ENCODE measurements around the gene PPP5C. TPM values are rescaled to one million over a fixed set of nuclear protein-coding genes. Genes with fewer than 3 reads are reported as not detected.

PPP5C gene
- total and polyA plus RNA-seq, 2 of the 8 experiments (the other 6 are each of a cell fraction or from before 2014, with no cell fraction given) = 112 to 156 TPM

DNA sequence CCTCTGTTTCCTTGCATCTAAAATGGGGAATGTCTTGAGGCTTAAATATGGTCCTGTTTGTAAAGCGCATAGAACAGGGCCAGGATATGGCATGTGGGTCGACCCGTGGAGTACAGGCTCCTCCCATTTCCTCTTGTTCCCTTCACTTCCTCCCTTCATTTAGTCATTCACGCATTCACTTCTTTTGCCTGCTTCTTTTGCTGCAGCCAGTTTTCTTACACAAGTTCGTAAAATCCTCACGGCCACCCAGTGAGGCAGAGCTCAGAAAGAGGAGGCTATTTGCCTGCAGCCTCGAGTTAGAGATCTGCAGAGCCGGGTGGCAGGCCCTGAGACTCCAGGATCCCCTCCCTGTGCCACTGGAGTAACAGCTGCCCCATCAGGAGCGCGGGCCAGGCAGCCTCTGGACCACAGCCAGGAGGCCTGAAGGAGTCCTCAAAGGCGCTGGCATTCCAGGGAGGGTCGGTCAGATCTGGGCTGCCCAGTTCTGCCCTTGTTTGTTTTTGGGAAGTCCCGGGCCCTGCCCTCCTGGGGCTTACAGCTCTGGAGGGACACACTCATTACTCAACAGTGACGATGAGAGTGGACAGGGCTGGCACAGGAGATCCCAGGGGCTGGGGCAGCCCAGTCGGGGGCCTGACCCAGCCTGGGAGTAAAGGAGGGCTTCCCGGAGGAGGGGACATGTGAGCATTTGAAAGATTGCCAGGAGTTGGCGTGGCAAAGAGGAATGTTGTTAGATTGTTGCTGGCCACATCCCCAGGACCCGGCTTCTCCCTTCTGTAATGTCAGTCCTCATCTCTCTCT, 4.6 kb downstream of the PPP5C start (continued):
- TF ChIP-seq, protein P1, sequence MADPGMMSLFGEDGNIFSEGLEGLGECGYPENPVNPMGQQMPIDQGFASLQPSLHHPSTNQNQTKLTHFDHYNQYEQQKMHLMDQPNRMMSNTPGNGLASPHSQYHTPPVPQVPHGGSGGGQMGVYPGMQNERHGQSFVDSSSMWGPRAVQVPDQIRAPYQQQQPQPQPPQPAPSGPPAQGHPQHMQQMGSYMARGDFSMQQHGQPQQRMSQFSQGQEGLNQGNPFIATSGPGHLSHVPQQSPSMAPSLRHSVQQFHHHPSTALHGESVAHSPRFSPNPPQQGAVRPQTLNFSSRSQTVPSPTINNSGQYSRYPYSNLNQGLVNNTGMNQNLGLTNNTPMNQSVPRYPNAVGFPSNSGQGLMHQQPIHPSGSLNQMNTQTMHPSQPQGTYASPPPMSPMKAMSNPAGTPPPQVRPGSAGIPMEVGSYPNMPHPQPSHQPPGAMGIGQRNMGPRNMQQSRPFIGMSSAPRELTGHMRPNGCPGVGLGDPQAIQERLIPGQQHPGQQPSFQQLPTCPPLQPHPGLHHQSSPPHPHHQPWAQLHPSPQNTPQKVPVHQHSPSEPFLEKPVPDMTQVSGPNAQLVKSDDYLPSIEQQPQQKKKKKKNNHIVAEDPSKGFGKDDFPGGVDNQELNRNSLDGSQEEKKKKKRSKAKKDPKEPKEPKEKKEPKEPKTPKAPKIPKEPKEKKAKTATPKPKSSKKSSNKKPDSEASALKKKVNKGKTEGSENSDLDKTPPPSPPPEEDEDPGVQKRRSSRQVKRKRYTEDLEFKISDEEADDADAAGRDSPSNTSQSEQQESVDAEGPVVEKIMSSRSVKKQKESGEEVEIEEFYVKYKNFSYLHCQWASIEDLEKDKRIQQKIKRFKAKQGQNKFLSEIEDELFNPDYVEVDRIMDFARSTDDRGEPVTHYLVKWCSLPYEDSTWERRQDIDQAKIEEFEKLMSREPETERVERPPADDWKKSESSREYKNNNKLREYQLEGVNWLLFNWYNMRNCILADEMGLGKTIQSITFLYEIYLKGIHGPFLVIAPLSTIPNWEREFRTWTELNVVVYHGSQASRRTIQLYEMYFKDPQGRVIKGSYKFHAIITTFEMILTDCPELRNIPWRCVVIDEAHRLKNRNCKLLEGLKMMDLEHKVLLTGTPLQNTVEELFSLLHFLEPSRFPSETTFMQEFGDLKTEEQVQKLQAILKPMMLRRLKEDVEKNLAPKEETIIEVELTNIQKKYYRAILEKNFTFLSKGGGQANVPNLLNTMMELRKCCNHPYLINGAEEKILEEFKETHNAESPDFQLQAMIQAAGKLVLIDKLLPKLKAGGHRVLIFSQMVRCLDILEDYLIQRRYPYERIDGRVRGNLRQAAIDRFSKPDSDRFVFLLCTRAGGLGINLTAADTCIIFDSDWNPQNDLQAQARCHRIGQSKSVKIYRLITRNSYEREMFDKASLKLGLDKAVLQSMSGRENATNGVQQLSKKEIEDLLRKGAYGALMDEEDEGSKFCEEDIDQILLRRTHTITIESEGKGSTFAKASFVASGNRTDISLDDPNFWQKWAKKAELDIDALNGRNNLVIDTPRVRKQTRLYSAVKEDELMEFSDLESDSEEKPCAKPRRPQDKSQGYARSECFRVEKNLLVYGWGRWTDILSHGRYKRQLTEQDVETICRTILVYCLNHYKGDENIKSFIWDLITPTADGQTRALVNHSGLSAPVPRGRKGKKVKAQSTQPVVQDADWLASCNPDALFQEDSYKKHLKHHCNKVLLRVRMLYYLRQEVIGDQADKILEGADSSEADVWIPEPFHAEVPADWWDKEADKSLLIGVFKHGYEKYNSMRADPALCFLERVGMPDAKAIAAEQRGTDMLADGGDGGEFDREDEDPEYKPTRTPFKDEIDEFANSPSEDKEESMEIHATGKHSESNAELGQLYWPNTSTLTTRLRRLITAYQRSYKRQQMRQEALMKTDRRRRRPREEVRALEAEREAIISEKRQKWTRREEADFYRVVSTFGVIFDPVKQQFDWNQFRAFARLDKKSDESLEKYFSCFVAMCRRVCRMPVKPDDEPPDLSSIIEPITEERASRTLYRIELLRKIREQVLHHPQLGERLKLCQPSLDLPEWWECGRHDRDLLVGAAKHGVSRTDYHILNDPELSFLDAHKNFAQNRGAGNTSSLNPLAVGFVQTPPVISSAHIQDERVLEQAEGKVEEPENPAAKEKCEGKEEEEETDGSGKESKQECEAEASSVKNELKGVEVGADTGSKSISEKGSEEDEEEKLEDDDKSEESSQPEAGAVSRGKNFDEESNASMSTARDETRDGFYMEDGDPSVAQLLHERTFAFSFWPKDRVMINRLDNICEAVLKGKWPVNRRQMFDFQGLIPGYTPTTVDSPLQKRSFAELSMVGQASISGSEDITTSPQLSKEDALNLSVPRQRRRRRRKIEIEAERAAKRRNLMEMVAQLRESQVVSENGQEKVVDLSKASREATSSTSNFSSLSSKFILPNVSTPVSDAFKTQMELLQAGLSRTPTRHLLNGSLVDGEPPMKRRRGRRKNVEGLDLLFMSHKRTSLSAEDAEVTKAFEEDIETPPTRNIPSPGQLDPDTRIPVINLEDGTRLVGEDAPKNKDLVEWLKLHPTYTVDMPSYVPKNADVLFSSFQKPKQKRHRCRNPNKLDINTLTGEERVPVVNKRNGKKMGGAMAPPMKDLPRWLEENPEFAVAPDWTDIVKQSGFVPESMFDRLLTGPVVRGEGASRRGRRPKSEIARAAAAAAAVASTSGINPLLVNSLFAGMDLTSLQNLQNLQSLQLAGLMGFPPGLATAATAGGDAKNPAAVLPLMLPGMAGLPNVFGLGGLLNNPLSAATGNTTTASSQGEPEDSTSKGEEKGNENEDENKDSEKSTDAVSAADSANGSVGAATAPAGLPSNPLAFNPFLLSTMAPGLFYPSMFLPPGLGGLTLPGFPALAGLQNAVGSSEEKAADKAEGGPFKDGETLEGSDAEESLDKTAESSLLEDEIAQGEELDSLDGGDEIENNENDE (IDR thresholded peaks at IDR 0.05; ENCODE audit: insufficient replicate concordance, low read length) = no peak
- TF ChIP-seq SUZ12 (IDR thresholded peaks at IDR 0.05; ENCODE audit: low read length) (no peak), RBBP5 (IDR thresholded peaks at IDR 0.05; ENCODE audit: borderline replicate concordance, low read depth, low read length) (no peak)

Data from H1 (cell line).